Chondrocyte (in vitro differentiated cells): ENCODE measurements around the gene EXD1. TPM values are rescaled to one million over a fixed set of nuclear protein-coding genes. Genes with fewer than 3 reads are reported as not detected.
"Not testable (repeated sequence)": the region's sequence is repeated elsewhere in the genome, so short reads cannot be mapped to it uniquely, and the experiment has no call there.

Experiments
- DNase-seq: peaks from one replicate; pipeline ENCODE4 v3.0.0; 2021; ENCODE audit warnings: mixed read lengths, low spot score
- H3K27ac Mint-ChIP-seq: one replicate; pipeline ENCODE4 v1.8.0; 2021; ENCODE audit warnings: mild to moderate bottlenecking, moderate library complexity, mixed read lengths; ENCODE audit not compliant: unreplicated experiment
- H3K27me3 Mint-ChIP-seq: 2 replicates; pipeline ENCODE4 v1.8.0; 2021; ENCODE audit warnings: low read depth, mixed read lengths
- H3K36me3 Mint-ChIP-seq: 2 replicates; pipeline ENCODE4 v1.8.0; 2021; ENCODE audit warnings: low read depth, mixed read lengths
- H3K4me1 Mint-ChIP-seq: 2 replicates; pipeline ENCODE4 v1.8.0; 2021; ENCODE audit warnings: low read depth, mild to moderate bottlenecking, mixed read lengths
- H3K4me3 Mint-ChIP-seq: one replicate; pipeline ENCODE4 v1.8.0; 2021; ENCODE audit warnings: mild to moderate bottlenecking, moderate library complexity, mixed read lengths; ENCODE audit not compliant: unreplicated experiment
- H3K9me3 Mint-ChIP-seq: 2 replicates; pipeline ENCODE4 v1.8.0; 2021; ENCODE audit warnings: low read depth, mixed read lengths
- CTCF ChIP-seq: fragments of 200-600 bp; sonication (generic); IDR thresholded peaks from 2 replicates; pipeline ENCODE4 v1.5.0; 2021; ENCODE audit warnings: antibody characterized with exemption, mild to moderate bottlenecking, moderate library complexity
- total RNA-seq: library from RNA; stranded (reverse); gene quantifications from 3 replicates; pipeline ENCODE4 v1.2.1, GENCODE V29; 2021

Gene EXD1
- total RNA-seq, 1 donor from 2014 or later: not detected

- DNase-seq: no peak
- no peak for TF ChIP-seq CTCF
- Mint-ChIP-seq H3K27me3 (no peaks in the 10 kb centered on the region), H3K36me3 (peaks cover 21% of the 10 kb centered on the region), H3K9me3 (no peaks in the 10 kb centered on the region), H3K4me1 (peaks cover 11% of the 10 kb centered on the region), H3K4me3 (no peak overlapping the region), H3K27ac (peak overlapping the region; percentile 23)
Measured at GRCh38 chr15:41258750-41259471, 28.4 kb upstream of the EXD1 start.

- peaks cover 11% of the 10 kb centered on the region for H3K4me1 Mint-ChIP-seq
- no peaks in the 10 kb centered on the region for H3K27me3 Mint-ChIP-seq
- DNase-seq: no peak
- H3K9me3 Mint-ChIP-seq: no peaks in the 10 kb centered on the region
- H3K4me3 Mint-ChIP-seq: no peak overlapping the region
- H3K36me3 Mint-ChIP-seq: peaks cover 9% of the 10 kb centered on the region
- no peak overlapping the region for H3K27ac Mint-ChIP-seq
- TF ChIP-seq CTCF: no peak
Measured at GRCh38 chr15:41256577-41257038, 26.1 kb upstream of the EXD1 start.

- DNase-seq: no peak
- Mint-ChIP-seq H3K4me1 (peaks cover 11% of the 10 kb centered on the region), H3K4me3 (no peak overlapping the region), H3K36me3 (peaks cover 9% of the 10 kb centered on the region), H3K9me3 (no peaks in the 10 kb centered on the region), H3K27me3 (no peaks in the 10 kb centered on the region), H3K27ac (no peak overlapping the region)
- TF ChIP-seq CTCF: no peak
Measured at GRCh38 chr15:41256103-41256502, 25.5 kb upstream of the EXD1 start.

GRCh38 chr15:41254560-41254959, 24.0 kb upstream of the EXD1 start:
- no peak for TF ChIP-seq CTCF
- Mint-ChIP-seq H3K4me3 (no peak overlapping the region), H3K27ac (no peak overlapping the region), H3K9me3 (no peaks in the 10 kb centered on the region), H3K36me3 (peaks cover 9% of the 10 kb centered on the region), H3K27me3 (no peaks in the 10 kb centered on the region), H3K4me1 (peaks cover 18% of the 10 kb centered on the region)
- no peak for DNase-seq

GRCh38 chr15:41251411-41251810, 20.9 kb upstream of the EXD1 start:
- DNase-seq: no peak
- no peaks in the 10 kb centered on the region for H3K9me3 Mint-ChIP-seq
- peaks cover 10% of the 10 kb centered on the region for H3K4me1 Mint-ChIP-seq
- TF ChIP-seq CTCF: no peak
- H3K27ac Mint-ChIP-seq: no peak overlapping the region
- peaks cover 7% of the 10 kb centered on the region for H3K36me3 Mint-ChIP-seq
- H3K27me3 Mint-ChIP-seq: no peaks in the 10 kb centered on the region
- H3K4me3 Mint-ChIP-seq: no peak overlapping the region

- not testable (repeated sequence) for H3K4me3 Mint-ChIP-seq, H3K27me3 Mint-ChIP-seq, H3K9me3 Mint-ChIP-seq, DNase-seq, H3K27ac Mint-ChIP-seq, H3K4me1 Mint-ChIP-seq, H3K36me3 Mint-ChIP-seq
Measured at GRCh38 chr15:41250745-41251144, 20.2 kb upstream of the EXD1 start.
